Vagina (tissue), 2 donors: Measurements from ENCODE around the gene PAMR1. TPM values are rescaled to one million over a fixed set of nuclear protein-coding genes. Genes with fewer than 3 reads are reported as not detected.

Experiments used
- DNase-seq, 2 donors: peaks; one replicate each; pipeline ENCODE4 v3.0.0-alpha.2; 2017; ENCODE audit errors: extremely low spot score in 2 of 2
- H3K27ac ChIP-seq: fragments of 200-600 bp; sonication (generic); one replicate; pipeline ENCODE4 v1.5.1; 2019
- H3K27me3 ChIP-seq: fragments of 200-600 bp; sonication (generic); one replicate; pipeline ENCODE4 v1.5.1; 2019
- H3K36me3 ChIP-seq, 2 donors: fragments of 200-600 bp; sonication (generic); one replicate each; pipeline ENCODE4 v1.5.1; 2017 to 2019
- H3K4me1 ChIP-seq: fragments of 200-600 bp; sonication (generic); one replicate; pipeline ENCODE4 v1.5.1; 2019
- H3K4me3 ChIP-seq, 2 donors: fragments of 200-600 bp; sonication (generic); 1 replicate in 1 of 2; 2 replicates in 1 of 2; pipeline ENCODE4 v1.5.1; 2016 to 2019
- H3K9me3 ChIP-seq: fragments of 200-600 bp; sonication (generic); one replicate; pipeline ENCODE4 v1.5.1; 2019
- POLR2A ChIP-seq, 2 donors: fragments of 450-650 bp; IDR thresholded peaks; one replicate each; pipeline ENCODE4 v1.6.1; 2017; ENCODE audit warnings: antibody characterized with exemption in 2 of 2, mild to moderate bottlenecking in 2 of 2, moderate library complexity in 2 of 2
- POLR2AphosphoS5 ChIP-seq, 2 donors: sonication (generic); formaldehyde crosslinking; IDR thresholded peaks; one replicate each; pipeline ENCODE4 v1.9.0; 2017; ENCODE audit warnings: antibody characterized with exemption in 2 of 2, mild to moderate bottlenecking in 2 of 2, low read depth in 1 of 2; ENCODE audit not compliant: insufficient read depth in 1 of 2
- intact Hi-C: fragments of 100-400 bp; cut with DNase I; formaldehyde crosslinking; loops from one replicate; pipeline ENCODE4 v1.15.1; 2023
- total RNA-seq: library from RNA; depleted of rRNA; stranded (reverse); fragments of >200 nt; gene quantifications from one replicate; pipeline ENCODE4 v1.2.3, GENCODE V29; 2016
- TF ChIP-seq, protein P1 (sequence below), 3 experiments: fragments of 450-650 bp in 2 of 3; fragments of 200-600 bp in 1 of 3; sonication (generic) in 1 of 3; IDR thresholded peaks; one replicate each; pipeline ENCODE4 v1.5.1; 2017 to 2019; ENCODE audit warnings: antibody characterized with exemption in 3 of 3, mild to moderate bottlenecking in 2 of 3, moderate library complexity in 2 of 3

The PAMR1 gene
- total RNA-seq, 1 donor from 2014 or later, result 46.7 TPM

DNA sequence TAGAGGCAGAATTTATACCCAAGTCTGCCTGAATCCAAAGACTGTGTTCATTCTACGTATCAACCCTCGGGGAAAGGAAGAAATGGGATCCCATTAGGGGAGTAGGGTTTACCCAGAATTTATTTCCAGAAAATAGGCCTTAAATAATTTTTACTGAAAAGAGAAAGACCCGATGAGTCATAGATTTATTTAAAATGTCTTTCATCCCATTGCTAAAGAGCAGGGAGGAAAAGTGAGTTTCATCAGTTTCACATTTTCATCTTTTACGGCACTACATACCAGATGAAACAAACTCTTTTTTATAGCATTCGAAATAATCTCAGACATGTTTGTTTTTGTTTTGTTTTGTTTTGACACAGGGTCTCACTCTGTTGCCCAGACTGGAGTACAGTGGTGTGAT, 137.4 kb downstream of the PAMR1 start:
- Histone ChIP-seq H3K27me3 (no peaks in the 10 kb centered on the region), H3K4me3 (no peak overlapping the region), H3K9me3 (no peaks in the 10 kb centered on the region), H3K4me1 (peaks cover 32% of the 10 kb centered on the region), H3K36me3 (no peaks in the 10 kb centered on the region), H3K27ac (peak overlapping the region; percentile 11)
- TF ChIP-seq POLR2AphosphoS5 (IDR thresholded peaks at IDR 0.05; ENCODE audit: insufficient read depth in 1 of 2, low read depth in 1 of 2) (no peak), POLR2A (IDR thresholded peaks at IDR 0.05) (no peak)
- TF ChIP-seq, protein P1, sequence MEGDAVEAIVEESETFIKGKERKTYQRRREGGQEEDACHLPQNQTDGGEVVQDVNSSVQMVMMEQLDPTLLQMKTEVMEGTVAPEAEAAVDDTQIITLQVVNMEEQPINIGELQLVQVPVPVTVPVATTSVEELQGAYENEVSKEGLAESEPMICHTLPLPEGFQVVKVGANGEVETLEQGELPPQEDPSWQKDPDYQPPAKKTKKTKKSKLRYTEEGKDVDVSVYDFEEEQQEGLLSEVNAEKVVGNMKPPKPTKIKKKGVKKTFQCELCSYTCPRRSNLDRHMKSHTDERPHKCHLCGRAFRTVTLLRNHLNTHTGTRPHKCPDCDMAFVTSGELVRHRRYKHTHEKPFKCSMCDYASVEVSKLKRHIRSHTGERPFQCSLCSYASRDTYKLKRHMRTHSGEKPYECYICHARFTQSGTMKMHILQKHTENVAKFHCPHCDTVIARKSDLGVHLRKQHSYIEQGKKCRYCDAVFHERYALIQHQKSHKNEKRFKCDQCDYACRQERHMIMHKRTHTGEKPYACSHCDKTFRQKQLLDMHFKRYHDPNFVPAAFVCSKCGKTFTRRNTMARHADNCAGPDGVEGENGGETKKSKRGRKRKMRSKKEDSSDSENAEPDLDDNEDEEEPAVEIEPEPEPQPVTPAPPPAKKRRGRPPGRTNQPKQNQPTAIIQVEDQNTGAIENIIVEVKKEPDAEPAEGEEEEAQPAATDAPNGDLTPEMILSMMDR (IDR thresholded peaks at IDR 0.05), result no peak
- no peak for DNase-seq
- intact Hi-C loops, result no loop called here

DNA sequence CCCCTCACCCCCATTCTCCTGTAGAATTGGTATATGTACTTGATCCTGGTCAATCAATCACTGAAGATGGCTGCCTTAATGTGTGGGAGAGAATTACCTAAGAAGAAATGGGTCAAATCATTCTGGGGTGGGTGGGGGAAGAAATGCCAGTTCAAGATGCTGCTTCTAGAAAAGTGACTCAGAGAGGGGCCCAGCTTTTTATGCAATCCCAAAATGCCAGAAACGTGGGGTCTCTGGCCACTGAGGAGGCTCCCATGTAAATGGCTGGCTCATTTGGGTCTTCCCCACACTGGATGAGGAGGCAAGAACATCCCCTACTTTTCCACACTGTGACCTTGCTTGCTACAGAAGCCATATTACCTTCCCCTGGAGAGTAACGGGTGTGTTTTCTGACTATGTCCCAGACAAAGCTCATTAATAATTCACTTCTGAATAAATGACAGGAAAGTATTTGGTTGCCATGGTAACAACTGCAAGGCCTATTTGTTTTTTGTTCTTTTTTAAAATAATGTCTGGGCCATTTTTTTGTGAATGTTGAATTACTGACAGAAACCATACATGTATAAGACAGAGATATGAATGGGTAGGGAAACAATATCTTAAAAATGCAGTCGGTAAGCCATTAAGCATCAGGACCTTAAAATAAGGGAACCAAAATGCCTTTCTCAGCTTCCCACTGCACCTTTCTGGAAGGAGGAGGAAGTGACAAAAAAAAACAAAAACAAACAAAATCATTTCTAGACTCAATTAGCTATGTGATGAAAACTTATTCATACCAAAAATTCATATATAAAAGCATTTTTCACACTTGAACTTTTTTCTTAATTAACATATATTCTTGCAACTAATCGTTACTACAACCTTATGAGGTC, 138.1 kb downstream of the PAMR1 start:
- intact Hi-C loops, result no loop called here
- H3K4me3 ChIP-seq, result no peak overlapping the region
- H3K27me3 ChIP-seq, result no peaks in the 10 kb centered on the region
- no peak for TF ChIP-seq POLR2A (IDR thresholded peaks at IDR 0.05)
- no peak for TF ChIP-seq POLR2AphosphoS5 (IDR thresholded peaks at IDR 0.05; ENCODE audit: insufficient read depth in 1 of 2, low read depth in 1 of 2)
- TF ChIP-seq, protein P1 (IDR thresholded peaks at IDR 0.05), result no peak
- DNase-seq, result peak in 1 of 2 donors; percentile 34
- peaks cover 27% of the 10 kb centered on the region for H3K4me1 ChIP-seq
- no peaks in the 10 kb centered on the region for H3K9me3 ChIP-seq
- H3K27ac ChIP-seq, result peak overlapping the region; percentile 11
- no peaks in the 10 kb centered on the region for H3K36me3 ChIP-seq

DNA sequence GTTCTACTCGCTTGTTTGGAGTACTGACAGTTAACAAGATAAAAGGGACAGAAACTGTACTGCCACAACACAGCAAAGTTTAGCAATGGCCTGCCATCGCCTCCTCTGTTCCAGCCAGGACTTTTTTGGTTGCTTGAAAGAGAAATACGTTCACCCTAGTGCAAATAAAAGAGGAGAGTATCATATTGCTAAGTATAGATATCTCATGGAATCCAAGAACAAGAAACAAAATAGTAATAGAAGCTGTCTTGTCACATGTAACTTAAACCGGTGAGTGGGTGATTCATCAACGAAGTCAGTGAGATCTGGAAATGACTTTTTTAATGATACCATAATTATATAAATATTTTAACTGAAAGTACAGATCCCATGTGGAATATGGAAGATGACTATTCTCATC, 141.5 kb downstream of the PAMR1 start:
- Histone ChIP-seq H3K4me1 (no peaks in the 10 kb centered on the region), H3K9me3 (no peaks in the 10 kb centered on the region), H3K27ac (no peak overlapping the region), H3K27me3 (no peaks in the 10 kb centered on the region), H3K4me3 (no peak overlapping the region), H3K36me3 (no peaks in the 10 kb centered on the region)
- TF ChIP-seq POLR2A (IDR thresholded peaks at IDR 0.05) (no peak), POLR2AphosphoS5 (IDR thresholded peaks at IDR 0.05; ENCODE audit: insufficient read depth in 1 of 2, low read depth in 1 of 2) (no peak)
- TF ChIP-seq, protein P1 (IDR thresholded peaks at IDR 0.05), result no peak
- intact Hi-C loops, result no loop called here
- no peak for DNase-seq

Other genes with a start within 250 kb of the PAMR1 start
- gene SLC1A2, start 106.1 kb downstream of the PAMR1 start, total RNA-seq, result 4.7 TPM
- 7.4 TPM for gene FJX1, start 92.8 kb upstream of the PAMR1 start, total RNA-seq
- 27.7 TPM for gene TRIM44, start 137.2 kb upstream of the PAMR1 start, total RNA-seq